PC-3 (cell line): ENCODE data around the gene PKNOX1. TPM values are rescaled to one million over a fixed set of nuclear protein-coding genes. Genes with fewer than 3 reads are reported as not detected.
"Not testable (repeated sequence)": the region's sequence is repeated elsewhere in the genome, so short reads cannot be mapped to it uniquely, and the experiment has no call there.

ENCODE experiments used
- ATAC-seq: fragments of 200-7000 bp; cut with Tn5 transposase; 2 replicates; pipeline ENCODE4 v1.9.1; 2020; ENCODE audit warnings: mild to moderate bottlenecking, moderate library complexity
- BruUV-seq: library from RNA; stranded (reverse); fragments of 400-500 nt; replicated peaks from 2 replicates; lab custom pipeline; 2021; lab: Mats Ljungman, UMichigan
- CTCF ChIA-PET: fragments of 300-600 bp; sonication (Branson Sonifier 250); formaldehyde crosslinking; loops from one replicate; lab custom pipeline; 2022; ENCODE audit warnings: antibody characterized with exemption; lab: Charles Lee
- POLR2A ChIA-PET: fragments of 300-600 bp; sonication (Branson Sonifier 250); formaldehyde crosslinking; loops from one replicate; lab custom pipeline; 2022; ENCODE audit warnings: antibody characterized with exemption; ENCODE audit not compliant: unreplicated experiment; lab: Charles Lee
- DNase-seq: peaks from one replicate; pipeline ENCODE4 v3.0.0-alpha.2; 2015
- H2AFZ ChIP-seq: fragments of 300-600 bp; sonication (generic); 2 replicates; pipeline ENCODE4 v1.6.0; 2016; ENCODE audit warnings: antibody characterized with exemption, low read length
- H3F3A ChIP-seq: fragments of 300-600 bp; sonication (generic); one replicate; pipeline ENCODE4 v1.6.0; 2017; ENCODE audit warnings: antibody characterized with exemption, low read length, control low read depth, mild to moderate bottlenecking; ENCODE audit not compliant: unreplicated experiment
- H3K27ac ChIP-seq: fragments of 300-600 bp; sonication (generic); 2 replicates; pipeline ENCODE4 v1.5.1; 2016; ENCODE audit warnings: mild to moderate bottlenecking, low read length
- H3K27me3 ChIP-seq: fragments of 300-600 bp; sonication (generic); 2 replicates; pipeline ENCODE4 v1.6.1; 2016; ENCODE audit warnings: low read length, mixed read lengths
- H3K36me3 ChIP-seq: fragments of 300-600 bp; sonication (generic); 2 replicates; pipeline ENCODE4 v1.6.1; 2016; ENCODE audit warnings: low read depth, mixed run types, low read length, mixed read lengths
- H3K4me1 ChIP-seq: fragments of 300-600 bp; sonication (generic); 2 replicates; pipeline ENCODE4 v1.5.1; 2016; ENCODE audit warnings: low read length; ENCODE audit not compliant: insufficient read depth
- H3K4me2 ChIP-seq: fragments of 300-600 bp; sonication (generic); 2 replicates; pipeline ENCODE4 v1.6.0; 2016; ENCODE audit warnings: low read length
- H3K4me3 ChIP-seq: fragments of 300-600 bp; sonication (generic); 2 replicates; pipeline ENCODE4 v1.5.1; 2016; ENCODE audit warnings: mild to moderate bottlenecking, low read length, mixed read lengths
- H3K79me2 ChIP-seq: fragments of 300-600 bp; sonication (generic); 2 replicates; pipeline ENCODE4 v1.6.1; 2017; ENCODE audit warnings: low read length, mixed read lengths
- H3K9ac ChIP-seq: fragments of 300-600 bp; sonication (generic); 2 replicates; pipeline ENCODE4 v1.6.0; 2016; ENCODE audit warnings: mild to moderate bottlenecking, low read length
- H3K9me2 ChIP-seq: fragments of 300-600 bp; sonication (generic); replicated peaks from 2 replicates; pipeline ENCODE4 v1.6.1; 2016; ENCODE audit warnings: mixed run types, low read length, mixed read lengths
- H3K9me3 ChIP-seq: fragments of 300-600 bp; sonication (generic); 2 replicates; pipeline ENCODE4 v1.6.1; 2016; ENCODE audit warnings: low read length, mixed read lengths
- H4K20me1 ChIP-seq: fragments of 300-600 bp; sonication (generic); 2 replicates; pipeline ENCODE4 v1.6.1; 2016; ENCODE audit warnings: low read length, mixed read lengths
- CTCF ChIP-seq: fragments of 300-600 bp; sonication (generic); conservative IDR thresholded peaks from 2 replicates; pipeline ENCODE4 v1.5.1; 2017; ENCODE audit warnings: antibody characterized with exemption, low read depth, mild to moderate bottlenecking, low read length
- EZH2 ChIP-seq: fragments of 300-600 bp; sonication (generic); IDR thresholded peaks from one replicate; pipeline ENCODE4 v1.6.1; 2017; ENCODE audit warnings: antibody characterized with exemption, mild to moderate bottlenecking, low read length; ENCODE audit not compliant: unreplicated experiment
- EZH2phosphoT487 ChIP-seq: fragments of 300-600 bp; sonication (generic); IDR thresholded peaks from 2 replicates; pipeline ENCODE4 v1.6.1; 2018; ENCODE audit warnings: mild to moderate bottlenecking, antibody characterized with exemption, low read length, borderline replicate concordance
- intact Hi-C: fragments of 100-400 bp; cut with micrococcal nuclease; formaldehyde crosslinking; loops from 2 replicates; pipeline ENCODE4 v1.9.0; 2023
- total RNA-seq: library from RNA; depleted of rRNA; stranded (reverse); fragments of >200 nt; gene quantifications from 2 replicates; pipeline ENCODE4 v1.2.3, GENCODE V29; 2014

PKNOX1 gene
- total RNA-seq, 1 experiment from 2014 or later, result 19.7 TPM

GRCh38 chr21:42951193-42951592 is 23.2 kb upstream of the PKNOX1 start:
- H3K27ac ChIP-seq, H3K9ac ChIP-seq, H3F3A ChIP-seq, H3K9me2 ChIP-seq, H3K9me3 ChIP-seq, POLR2A ChIA-PET, H4K20me1 ChIP-seq, H3K4me2 ChIP-seq, H3K27me3 ChIP-seq, intact Hi-C loops, CTCF ChIA-PET, H2AFZ ChIP-seq, ATAC-seq, H3K4me3 ChIP-seq, H3K79me2 ChIP-seq, DNase-seq, H3K36me3 ChIP-seq, BruUV-seq: not testable (repeated sequence)
- H3K4me1 ChIP-seq, result peaks cover 14% of the 10 kb centered on the region

GRCh38 chr21:42956824-42957630 is 17.3 kb upstream of the PKNOX1 start:
- H3K36me3 ChIP-seq, result no peaks in the 10 kb centered on the region
- H3K4me1 ChIP-seq, result peaks cover 27% of the 10 kb centered on the region
- H3K4me3 ChIP-seq, result no peak overlapping the region
- CTCF ChIA-PET, result no interaction called here
- no TSS peak for BruUV-seq
- no peak overlapping the region for H2AFZ ChIP-seq
- no peaks in the 10 kb centered on the region for H3F3A ChIP-seq
- H4K20me1 ChIP-seq, result no peaks in the 10 kb centered on the region
- H3K79me2 ChIP-seq, result no peaks in the 10 kb centered on the region
- intact Hi-C loops, result no loop called here
- no peaks in the 10 kb centered on the region for H3K9me2 ChIP-seq
- no peak overlapping the region for H3K4me2 ChIP-seq
- H3K9me3 ChIP-seq, result no peaks in the 10 kb centered on the region
- ATAC-seq (no peak), DNase-seq (no peak)
- POLR2A ChIA-PET, result interaction anchor here (0.7 kb wide), 1 partner anchor 30 kb away, joined by 12 read pairs; no protein-coding TSS in a partner anchor
- TF ChIP-seq EZH2 (no peak), EZH2phosphoT487 (no peak), CTCF (no peak)
- no peak overlapping the region for H3K9ac ChIP-seq
- no peaks in the 10 kb centered on the region for H3K27me3 ChIP-seq
- H3K27ac ChIP-seq, result no peak overlapping the region

- DNase-seq, intact Hi-C loops, H3K9me3 ChIP-seq, ATAC-seq, H3K9ac ChIP-seq, H3K4me3 ChIP-seq, H3F3A ChIP-seq, H2AFZ ChIP-seq, POLR2A ChIA-PET, H4K20me1 ChIP-seq, CTCF ChIA-PET, H3K9me2 ChIP-seq, H3K27ac ChIP-seq, BruUV-seq, H3K27me3 ChIP-seq, H3K79me2 ChIP-seq, H3K36me3 ChIP-seq, H3K4me2 ChIP-seq: not testable (repeated sequence)
- H3K4me1 ChIP-seq, result peaks cover 27% of the 10 kb centered on the region
Measured at GRCh38 chr21:42958122-42958521, 16.2 kb upstream of the PKNOX1 start.
